Stimulated activated naive CD4-positive, alpha-beta T cell treated with Interleukin-2 at 50 U/mL for 16 hours (primary cell): Measurements from ENCODE around the gene SVOPL.
A peak's percentile ranks its signal among the peaks of the same experiment; 100 is the strongest.
"Not testable (repeated sequence)": the region's sequence is repeated elsewhere in the genome, so short reads cannot be mapped to it uniquely, and the experiment has no call there.

ENCODE experiments used
- DNase-seq: peaks from one replicate; lab custom pipeline; 2025; lab: John Stamatoyannopoulos, UW

The SVOPL gene, protein sequence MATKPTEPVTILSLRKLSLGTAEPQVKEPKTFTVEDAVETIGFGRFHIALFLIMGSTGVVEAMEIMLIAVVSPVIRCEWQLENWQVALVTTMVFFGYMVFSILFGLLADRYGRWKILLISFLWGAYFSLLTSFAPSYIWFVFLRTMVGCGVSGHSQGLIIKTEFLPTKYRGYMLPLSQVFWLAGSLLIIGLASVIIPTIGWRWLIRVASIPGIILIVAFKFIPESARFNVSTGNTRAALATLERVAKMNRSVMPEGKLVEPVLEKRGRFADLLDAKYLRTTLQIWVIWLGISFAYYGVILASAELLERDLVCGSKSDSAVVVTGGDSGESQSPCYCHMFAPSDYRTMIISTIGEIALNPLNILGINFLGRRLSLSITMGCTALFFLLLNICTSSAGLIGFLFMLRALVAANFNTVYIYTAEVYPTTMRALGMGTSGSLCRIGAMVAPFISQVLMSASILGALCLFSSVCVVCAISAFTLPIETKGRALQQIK

DNA sequence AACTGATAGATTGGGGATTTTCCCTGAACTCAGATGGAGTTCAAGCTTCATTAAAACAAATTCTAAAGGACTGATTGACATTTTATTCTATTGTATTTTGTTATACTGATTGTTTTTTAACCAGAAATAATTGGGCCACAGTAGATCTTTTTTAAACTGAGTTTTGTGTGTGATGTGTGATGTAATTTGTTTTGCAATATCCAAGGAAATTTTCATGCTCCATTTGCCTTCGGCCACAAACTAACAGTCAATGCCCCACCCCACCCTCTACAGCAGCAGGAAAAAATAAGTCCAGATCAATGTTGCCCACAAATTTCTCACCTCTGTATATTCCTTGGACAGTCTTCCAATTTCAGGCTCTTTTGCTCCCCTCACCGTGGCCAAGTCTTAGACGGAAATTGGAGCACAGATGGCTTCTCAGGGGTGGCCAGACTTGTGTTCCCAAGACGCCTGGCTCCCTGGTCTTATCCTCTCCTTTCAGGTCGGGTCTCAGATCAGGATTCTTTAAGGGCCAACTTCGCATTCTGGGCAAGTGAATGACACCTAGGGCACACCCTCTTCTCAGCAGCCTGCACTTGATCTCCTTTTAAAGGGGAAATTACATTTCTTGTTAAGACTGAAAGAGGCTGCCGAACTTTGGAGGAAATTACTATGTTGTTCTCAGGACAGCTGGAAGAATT is at the start of gene SVOPL:
TSS of gene SVOPL (minus strand) at position 506 of the 680 bp plus-strand sequence. CDS start 22,317 bp downstream, outside the sequence.
- DNase-seq, result no peak

- no peak for DNase-seq
Observed at GRCh38 chr7:138750473-138750872, 49.3 kb upstream of the SVOPL start.

DNA sequence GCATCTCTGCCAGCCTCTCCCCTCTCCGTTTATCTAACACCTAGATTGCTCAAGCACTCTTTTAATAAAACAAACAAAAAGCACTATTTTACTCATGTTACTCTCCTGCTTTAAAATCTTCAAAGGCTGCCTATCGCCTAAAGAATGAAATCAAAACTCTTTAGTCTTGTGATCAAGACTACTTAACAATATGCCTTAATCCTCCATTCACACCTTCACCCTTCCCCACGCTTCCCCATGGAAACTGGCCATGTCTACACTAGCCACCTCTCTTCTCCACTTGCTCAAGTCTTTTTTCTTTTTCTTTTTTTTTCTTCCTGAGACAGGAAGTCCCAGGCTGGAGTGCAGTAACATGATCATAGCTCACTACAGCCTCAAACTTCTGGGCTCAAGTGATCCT is 48.8 kb upstream of the SVOPL start:
- no peak for DNase-seq

GRCh38 chr7:138748666-138749065 is 47.5 kb upstream of the SVOPL start:
- DNase-seq, result no peak

- no peak for DNase-seq
Observed at GRCh38 chr7:138746073-138746472, 44.9 kb upstream of the SVOPL start.

GRCh38 chr7:138745189-138745588 is 44.0 kb upstream of the SVOPL start:
- no peak for DNase-seq

DNA sequence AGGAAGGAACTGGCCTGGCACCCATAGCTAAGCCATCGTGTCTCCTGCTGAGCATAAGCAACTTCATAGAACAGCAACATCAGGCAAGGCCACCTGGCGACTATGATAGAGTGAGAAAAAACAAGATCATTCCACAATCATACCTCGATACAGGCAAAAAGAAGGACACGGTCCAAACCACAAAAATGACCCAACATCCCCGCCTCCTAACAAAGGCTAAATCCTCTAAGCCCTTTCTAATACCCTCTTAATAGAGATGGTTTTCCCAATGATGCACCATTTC is 40.2 kb upstream of the SVOPL start:
- DNase-seq, result no peak

GRCh38 chr7:138739859-138740258 is 38.7 kb upstream of the SVOPL start:
- no peak for DNase-seq

DNA sequence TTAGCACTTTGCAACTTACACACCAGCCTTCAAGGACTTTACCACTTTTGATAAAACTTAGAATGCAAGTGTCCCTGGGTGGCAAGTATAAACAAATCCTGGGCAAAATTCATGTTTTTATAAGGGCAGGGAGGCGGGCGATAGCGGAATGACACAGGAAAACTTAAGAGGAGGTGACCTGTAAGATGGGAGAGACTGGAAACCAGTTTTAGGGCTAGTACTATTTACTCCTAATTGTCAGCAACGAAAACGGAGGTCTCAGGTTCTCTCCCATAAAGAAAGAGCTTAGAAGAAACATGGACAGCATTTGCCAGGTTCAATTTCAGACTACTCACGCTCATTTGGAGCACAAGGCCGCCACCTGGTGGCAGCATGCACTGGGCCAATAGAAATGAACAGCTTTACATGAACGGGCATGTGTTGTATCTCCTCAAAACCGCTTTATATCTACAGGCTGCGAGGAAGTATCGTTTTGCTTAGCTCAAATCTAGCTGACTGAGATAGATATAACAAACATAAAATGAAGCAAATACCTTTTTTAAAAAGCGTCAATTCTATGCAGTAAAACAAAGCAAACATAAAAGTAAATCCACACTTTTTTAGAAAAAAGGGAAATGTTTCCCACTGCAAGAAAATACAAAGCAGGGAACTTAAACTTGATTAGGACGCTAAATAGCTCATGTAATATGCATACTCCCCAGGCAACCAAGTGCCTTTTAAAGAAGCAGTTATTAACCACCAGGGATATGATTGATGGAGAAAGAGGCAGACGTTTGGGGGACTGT is 37.6 kb upstream of the SVOPL start:
- peak; percentile 68 for DNase-seq

DNA sequence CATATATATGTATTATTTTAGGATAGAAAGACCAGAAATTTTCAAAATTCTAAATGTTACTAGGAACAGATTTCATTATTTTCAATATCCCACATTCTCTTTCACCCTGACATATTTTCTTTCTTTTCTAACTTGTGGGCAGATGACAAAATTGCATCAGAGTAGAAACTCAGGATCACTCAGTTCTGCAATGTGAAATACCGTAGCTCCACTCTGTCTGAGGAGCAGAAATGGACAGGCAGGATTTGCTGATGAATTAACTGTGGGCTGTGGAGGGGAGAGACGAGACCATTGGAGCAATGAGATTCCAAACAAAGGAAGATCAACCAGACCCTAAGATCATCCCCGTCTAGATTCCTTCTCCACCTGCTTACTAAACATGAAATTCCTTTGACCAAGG is 37.0 kb upstream of the SVOPL start:
- no peak for DNase-seq

GRCh38 chr7:138735399-138735798 is 34.2 kb upstream of the SVOPL start:
- DNase-seq, result no peak

DNA sequence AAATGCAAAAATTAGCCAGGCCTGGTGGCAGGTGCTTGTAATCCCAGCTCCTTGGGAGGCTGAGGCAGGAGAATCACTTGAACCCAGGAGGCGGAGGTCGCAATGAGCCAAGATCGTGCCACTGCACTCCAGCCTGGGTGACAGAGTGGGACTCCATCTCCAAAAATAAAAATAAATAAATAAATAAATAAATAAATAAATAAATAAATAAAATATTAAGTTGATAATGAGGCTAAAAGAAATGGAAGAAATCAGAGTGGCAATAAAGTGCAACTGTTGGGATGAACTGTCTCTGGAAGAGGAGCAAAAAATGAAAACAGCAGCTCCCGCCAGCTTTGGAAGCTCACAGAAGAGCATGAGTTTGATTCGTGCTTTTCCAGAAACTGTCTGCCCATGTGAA is 30.6 kb upstream of the SVOPL start:
- DNase-seq, result not testable (repeated sequence)

DNA sequence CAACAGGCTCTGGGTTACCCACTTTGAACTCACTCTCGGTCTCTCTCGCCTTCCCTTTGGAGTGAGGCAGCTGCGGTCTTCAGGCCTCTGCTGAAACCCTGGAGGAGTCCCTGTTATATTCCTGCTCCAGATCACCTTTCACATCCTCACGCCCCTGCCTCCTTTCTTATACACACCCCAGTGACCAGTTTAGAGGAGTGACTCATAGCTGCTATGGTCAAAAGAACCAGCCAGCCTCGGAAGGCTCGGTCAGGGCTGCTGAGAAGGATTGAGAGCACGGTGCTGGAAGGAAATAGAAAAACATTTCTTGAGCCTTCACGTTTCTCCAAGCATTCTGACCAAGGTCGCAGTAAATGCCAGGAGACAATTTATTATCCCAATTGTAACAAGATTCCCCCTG is 28.3 kb upstream of the SVOPL start:
- no peak for DNase-seq

GRCh38 chr7:138727336-138728099 is 26.4 kb upstream of the SVOPL start:
- DNase-seq, result no peak

GRCh38 chr7:138726288-138726687 is 25.1 kb upstream of the SVOPL start:
- DNase-seq, result no peak

- no peak for DNase-seq
Observed at GRCh38 chr7:138720286-138720685, 19.1 kb upstream of the SVOPL start.

- DNase-seq, result no peak
Observed at GRCh38 chr7:138716889-138717288, 15.7 kb upstream of the SVOPL start.

GRCh38 chr7:138713191-138713590 is 12.0 kb upstream of the SVOPL start:
- DNase-seq, result no peak

- DNase-seq, result no peak
Observed at GRCh38 chr7:138712652-138713051, 11.5 kb upstream of the SVOPL start.

GRCh38 chr7:138710536-138711385 is 9.6 kb upstream of the SVOPL start:
- no peak for DNase-seq

- DNase-seq, result no peak
Observed at GRCh38 chr7:138705167-138705566, 4.0 kb upstream of the SVOPL start.
